OCI-LY1 (cell line): ENCODE results near the gene RAB7B.

ENCODE experiments used
- H2AFZ ChIP-seq: fragments of 200-600 bp; sonication (generic), shearing (Covaris generic); 2 replicates; pipeline ENCODE4 v1.6.0; 2014; ENCODE audit warnings: antibody characterized with exemption, mild to moderate bottlenecking, low read length
- H3F3A ChIP-seq: fragments of 200-600 bp; sonication (generic), shearing (Covaris generic); 2 replicates; pipeline ENCODE4 v1.6.0; 2014; ENCODE audit warnings: mild to moderate bottlenecking, antibody characterized with exemption, low read length, moderate library complexity; ENCODE audit not compliant: insufficient read depth
- H3K27ac ChIP-seq: fragments of 200-600 bp; sonication (generic); 2 replicates; pipeline ENCODE4 v1.5.1; 2014; ENCODE audit warnings: low read length, mixed run types, mild to moderate bottlenecking, low read depth; ENCODE audit not compliant: poor library complexity, severe bottlenecking
- H3K27me3 ChIP-seq: fragments of 200-600 bp; sonication (generic); 2 replicates; pipeline ENCODE4 v1.6.0; 2014; ENCODE audit warnings: antibody characterized with exemption, mild to moderate bottlenecking, low read length, moderate library complexity; ENCODE audit not compliant: insufficient read depth
- H3K36me3 ChIP-seq: fragments of 200-600 bp; sonication (generic); 2 replicates; pipeline ENCODE4 v1.6.1; 2014; ENCODE audit warnings: mild to moderate bottlenecking, antibody characterized with exemption, low read length, moderate library complexity, mixed read lengths; ENCODE audit not compliant: insufficient read depth
- H3K4me1 ChIP-seq: fragments of 200-600 bp; sonication (generic); 2 replicates; pipeline ENCODE4 v1.5.1; 2014; ENCODE audit warnings: mild to moderate bottlenecking, low read length, moderate library complexity; ENCODE audit not compliant: insufficient read depth, severe bottlenecking
- H3K4me2 ChIP-seq: fragments of 200-600 bp; sonication (generic), shearing (Covaris generic); 2 replicates; pipeline ENCODE4 v1.6.1; 2014; ENCODE audit warnings: low read length
- H3K4me3 ChIP-seq: fragments of 200-600 bp; sonication (generic); 2 replicates; pipeline ENCODE4 v1.5.1; 2014; ENCODE audit warnings: low read length, low read depth, mild to moderate bottlenecking, mixed read lengths; ENCODE audit not compliant: poor library complexity, severe bottlenecking
- H3K79me2 ChIP-seq: fragments of 200-600 bp; shearing (Covaris generic); 2 replicates; pipeline ENCODE4 v1.6.1; 2016; ENCODE audit warnings: mixed run types, low read length, mixed read lengths; ENCODE audit not compliant: insufficient read depth
- H3K9ac ChIP-seq: fragments of 200-600 bp; sonication (generic), shearing (Covaris generic); 2 replicates; pipeline ENCODE4 v1.6.1; 2014; ENCODE audit warnings: mild to moderate bottlenecking, low read length, mixed read lengths
- H3K9me2 ChIP-seq: fragments of 200-600 bp; sonication (generic), shearing (Covaris generic); 2 replicates; pipeline ENCODE4 v1.6.1; 2014; ENCODE audit warnings: low read depth, mild to moderate bottlenecking, low read length, mixed read lengths
- H3K9me3 ChIP-seq: fragments of 200-600 bp; shearing (Covaris generic); 2 replicates; pipeline ENCODE4 v1.6.1; 2014; ENCODE audit warnings: low read length, mixed read lengths
- H4K20me1 ChIP-seq: fragments of 200-600 bp; sonication (generic), shearing (Covaris generic); 2 replicates; pipeline ENCODE4 v1.6.0; 2016; ENCODE audit warnings: mild to moderate bottlenecking, low read length; ENCODE audit not compliant: insufficient read depth
- EZH2 ChIP-seq: fragments of 200-600 bp; sonication (generic), shearing (Covaris generic); IDR thresholded peaks from 2 replicates; pipeline ENCODE4 v1.8.0; 2017; ENCODE audit warnings: borderline replicate concordance, mixed run types, mild to moderate bottlenecking, antibody characterized with exemption, low read length, moderate library complexity, mixed read lengths
- TF ChIP-seq, protein P1 (sequence below): fragments of 200-600 bp; sonication (generic), shearing (Covaris generic); IDR thresholded peaks from 2 replicates; pipeline ENCODE4 v1.5.1; 2017; ENCODE audit warnings: mild to moderate bottlenecking, antibody characterized with exemption, low read length, moderate library complexity, mixed read lengths

Gene RAB7B

DNA sequence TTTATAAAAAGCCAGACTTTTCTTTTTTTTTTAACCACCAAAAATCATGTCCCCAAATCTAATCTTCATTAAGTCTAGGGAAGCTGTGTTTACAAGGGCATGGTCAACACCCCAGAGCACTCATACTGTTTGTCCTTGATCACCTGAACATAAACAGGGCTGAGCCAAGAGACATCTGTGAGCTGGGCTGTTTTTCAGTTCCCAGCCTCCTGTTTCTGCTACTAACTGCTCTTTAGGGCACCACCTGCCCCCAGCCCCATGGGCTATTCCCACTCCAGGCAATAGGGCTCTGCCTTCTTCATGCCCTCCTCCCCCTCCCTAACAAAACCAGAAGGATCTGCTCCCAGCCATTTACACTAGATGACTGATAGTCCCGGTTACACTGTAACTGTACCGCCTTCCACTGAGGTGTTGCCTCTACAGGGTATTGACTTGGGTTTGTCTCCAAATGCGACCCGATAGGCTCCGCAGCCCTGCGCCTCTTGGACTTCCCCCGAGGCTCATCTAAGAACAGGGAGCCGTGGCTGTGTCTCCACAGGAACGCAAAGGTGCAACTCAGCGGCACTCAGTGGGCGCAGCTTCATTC, 48.3 kb downstream of the RAB7B start:
- Histone ChIP-seq H3K9ac (no peak overlapping the region), H3K9me2 (no peaks in the 10 kb centered on the region), H2AFZ (no peak overlapping the region), H3K4me1 (no peaks in the 10 kb centered on the region), H3K4me2 (no peak overlapping the region), H3K27ac (no peak overlapping the region), H3K79me2 (no peaks in the 10 kb centered on the region), H3F3A (no peaks in the 10 kb centered on the region), H3K9me3 (no peaks in the 10 kb centered on the region), H3K36me3 (no peaks in the 10 kb centered on the region), H4K20me1 (no peaks in the 10 kb centered on the region), H3K4me3 (no peak overlapping the region), H3K27me3 (no peaks in the 10 kb centered on the region; the same call in 1 of the 2 replicates)
- TF ChIP-seq, protein P1, sequence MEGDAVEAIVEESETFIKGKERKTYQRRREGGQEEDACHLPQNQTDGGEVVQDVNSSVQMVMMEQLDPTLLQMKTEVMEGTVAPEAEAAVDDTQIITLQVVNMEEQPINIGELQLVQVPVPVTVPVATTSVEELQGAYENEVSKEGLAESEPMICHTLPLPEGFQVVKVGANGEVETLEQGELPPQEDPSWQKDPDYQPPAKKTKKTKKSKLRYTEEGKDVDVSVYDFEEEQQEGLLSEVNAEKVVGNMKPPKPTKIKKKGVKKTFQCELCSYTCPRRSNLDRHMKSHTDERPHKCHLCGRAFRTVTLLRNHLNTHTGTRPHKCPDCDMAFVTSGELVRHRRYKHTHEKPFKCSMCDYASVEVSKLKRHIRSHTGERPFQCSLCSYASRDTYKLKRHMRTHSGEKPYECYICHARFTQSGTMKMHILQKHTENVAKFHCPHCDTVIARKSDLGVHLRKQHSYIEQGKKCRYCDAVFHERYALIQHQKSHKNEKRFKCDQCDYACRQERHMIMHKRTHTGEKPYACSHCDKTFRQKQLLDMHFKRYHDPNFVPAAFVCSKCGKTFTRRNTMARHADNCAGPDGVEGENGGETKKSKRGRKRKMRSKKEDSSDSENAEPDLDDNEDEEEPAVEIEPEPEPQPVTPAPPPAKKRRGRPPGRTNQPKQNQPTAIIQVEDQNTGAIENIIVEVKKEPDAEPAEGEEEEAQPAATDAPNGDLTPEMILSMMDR, result no peak
- no peak for TF ChIP-seq EZH2

DNA sequence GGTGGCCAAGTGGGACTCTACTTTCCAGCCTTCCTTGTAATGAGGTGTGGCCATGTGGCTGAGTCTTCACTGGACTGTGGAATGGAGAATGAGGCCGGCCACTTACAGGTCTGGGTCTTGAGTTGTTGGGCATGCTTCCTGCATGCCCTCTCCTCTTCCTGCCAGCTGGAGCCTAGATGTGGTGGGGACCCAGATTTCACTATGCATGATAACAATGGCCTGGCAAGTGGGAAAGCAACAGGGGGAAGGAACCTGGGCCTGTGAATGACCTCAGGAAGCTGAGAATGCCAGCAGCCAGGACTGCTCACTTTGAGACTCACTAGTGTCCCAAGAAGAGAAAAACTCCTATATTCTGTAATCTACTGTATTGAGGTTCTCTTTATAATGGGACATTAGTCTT, 51.4 kb downstream of the RAB7B start:
- H3K9ac ChIP-seq, result no peak overlapping the region
- TF ChIP-seq EZH2, result no peak
- TF ChIP-seq, protein P1, result no peak
- no peaks in the 10 kb centered on the region for H3K4me1 ChIP-seq
- H3K4me3 ChIP-seq, result no peak overlapping the region
- H3K9me3 ChIP-seq, result no peaks in the 10 kb centered on the region
- no peaks in the 10 kb centered on the region for H3K27me3 ChIP-seq
- H3K27ac ChIP-seq, result no peak overlapping the region
- H2AFZ ChIP-seq, result no peak overlapping the region
- H3K4me2 ChIP-seq, result no peak overlapping the region
- H3K36me3 ChIP-seq, result no peaks in the 10 kb centered on the region
- H4K20me1 ChIP-seq, result no peaks in the 10 kb centered on the region
- H3F3A ChIP-seq, result no peaks in the 10 kb centered on the region
- no peaks in the 10 kb centered on the region for H3K79me2 ChIP-seq
- H3K9me2 ChIP-seq, result no peaks in the 10 kb centered on the region

DNA sequence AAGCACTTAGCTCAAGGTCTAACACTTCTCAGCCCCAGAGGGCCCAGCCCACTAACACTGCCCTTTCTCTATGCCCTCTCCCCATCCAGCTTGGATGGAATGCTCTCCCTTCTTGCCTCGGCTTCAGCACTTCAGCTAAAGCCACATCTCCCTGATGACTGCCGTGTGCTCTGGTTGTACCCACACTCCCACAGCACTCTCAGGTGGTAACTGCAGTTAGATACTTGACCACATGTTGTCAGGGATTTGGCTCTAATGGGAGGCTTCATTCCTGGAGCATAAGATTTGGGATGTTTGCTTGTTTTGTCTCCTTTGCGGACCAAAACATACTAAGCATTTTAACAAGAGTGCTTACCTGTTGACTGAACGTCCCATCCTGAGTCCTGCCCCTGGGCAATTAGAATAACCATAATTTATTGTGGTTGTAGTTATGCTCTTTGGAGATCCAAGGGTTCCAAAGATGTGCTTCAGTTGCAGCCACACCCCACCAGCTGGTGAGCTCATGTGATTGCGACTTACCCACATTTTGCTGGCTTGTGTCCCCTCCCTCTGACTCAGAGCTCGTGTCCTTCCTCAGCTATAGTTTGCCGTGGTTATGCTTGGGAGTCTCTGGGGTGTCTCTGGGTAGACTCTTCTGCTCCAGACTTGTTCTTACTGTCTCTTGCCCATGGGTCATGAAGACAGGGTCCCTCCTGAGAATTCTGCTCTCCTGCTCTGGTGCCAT, 52.2 kb downstream of the RAB7B start:
- Histone ChIP-seq H3K36me3 (no peaks in the 10 kb centered on the region), H3K4me2 (no peak overlapping the region), H3K27ac (no peak overlapping the region), H3K27me3 (no peaks in the 10 kb centered on the region), H3K9me3 (no peaks in the 10 kb centered on the region), H3F3A (no peaks in the 10 kb centered on the region), H3K9ac (no peak overlapping the region), H3K9me2 (no peaks in the 10 kb centered on the region), H4K20me1 (no peaks in the 10 kb centered on the region), H3K79me2 (no peaks in the 10 kb centered on the region), H3K4me1 (no peaks in the 10 kb centered on the region), H3K4me3 (no peak overlapping the region), H2AFZ (no peak overlapping the region)
- TF ChIP-seq, protein P1, result no peak
- TF ChIP-seq EZH2, result no peak
